GM12878 (cell line): Measurements from ENCODE around the gene VEGFB. TPM values are rescaled to one million over a fixed set of nuclear protein-coding genes. Genes with fewer than 3 reads are reported as not detected.

Experiments
- ATAC-seq: fragments of 200-7000 bp; cut with Tn5 transposase; 3 replicates; pipeline ENCODE4 v1.9.1; 2020; ENCODE audit warnings: mild to moderate bottlenecking, moderate library complexity
- BruUV-seq: library from RNA; stranded (reverse); fragments of 400-500 nt; replicated peaks from 2 replicates; lab custom pipeline; 2021; lab: Mats Ljungman, UMichigan
- CTCF ChIA-PET: fragments of 300-600 bp; sonication (Branson Sonifier 250); formaldehyde crosslinking; extraction: SDS; loops from one replicate; lab custom pipeline; 2021; ENCODE audit warnings: inconsistent platforms; lab: Yijun Ruan, JAX
- POLR2A ChIA-PET: fragments of 350-600 bp; formaldehyde crosslinking; extraction: SDS; loops from one replicate; lab custom pipeline; 2021; ENCODE audit warnings: inconsistent platforms; lab: Charles Lee
- RAD21 ChIA-PET: fragments of 300-600 bp; sonication (Branson Sonifier 250); formaldehyde crosslinking; loops from one replicate; lab custom pipeline; 2023; ENCODE audit warnings: antibody characterized with exemption; ENCODE audit not compliant: unreplicated experiment; lab: Charles Lee
- SMC1A ChIA-PET: fragments of 300-600 bp; sonication (Branson Sonifier 250); formaldehyde crosslinking; loops from one replicate; lab custom pipeline; 2023; ENCODE audit not compliant: unreplicated experiment, uncharacterized antibody; lab: Charles Lee
- DNase-seq: peaks from one replicate; pipeline ENCODE4 v3.0.0-alpha.2; 2011; ENCODE audit warnings: low read depth, low spot score
- FAIRE-seq: peaks from 3 replicates; lab custom pipeline; 2011; peaks lifted over from hg19 to GRCh38; lab: Jason Lieb, UNC
- H2AFZ ChIP-seq: 2 replicates; pipeline ENCODE4 v1.6.0; 2011; ENCODE audit warnings: low read depth, low read length, control low read depth; ENCODE audit not compliant: control insufficient read depth
- H3K27ac ChIP-seq: 2 replicates; pipeline ENCODE4 v1.5.1; 2011; ENCODE audit warnings: control low read depth; ENCODE audit not compliant: control insufficient read depth, insufficient read depth
- H3K27me3 ChIP-seq, 2 experiments: replicated peaks in 1 of 2; 2 replicates each; pipeline versions ENCODE4 v1.6.0 to v1.6.1; 2011; ENCODE audit warnings: low read length in 1 of 2; ENCODE audit not compliant: control insufficient read depth in 2 of 2, insufficient read depth in 2 of 2
- H3K36me3 ChIP-seq, 2 experiments: 2 replicates each; pipeline ENCODE4 v1.5.1; 2011; ENCODE audit warnings: low read length in 1 of 2; ENCODE audit not compliant: control insufficient read depth in 2 of 2, insufficient read depth in 2 of 2
- H3K4me1 ChIP-seq: 2 replicates; pipeline ENCODE4 v1.6.1; 2011; ENCODE audit warnings: mild to moderate bottlenecking, low read length, moderate library complexity, mixed read lengths; ENCODE audit not compliant: control insufficient read depth, insufficient read depth
- H3K4me2 ChIP-seq: 2 replicates; pipeline ENCODE4 v1.6.0; 2011; ENCODE audit warnings: control low read depth; ENCODE audit not compliant: control insufficient read depth, insufficient read depth
- H3K4me3 ChIP-seq: fragments of 200-600 bp; sonication (generic); 2 replicates; pipeline ENCODE4 v1.5.1; 2016
- H3K79me2 ChIP-seq: 2 replicates; pipeline ENCODE4 v1.6.0; 2011; ENCODE audit warnings: low read length; ENCODE audit not compliant: control insufficient read depth, insufficient read depth
- H3K9ac ChIP-seq: 2 replicates; pipeline ENCODE4 v1.8.0; 2011; ENCODE audit warnings: low read length, control low read depth, mixed read lengths; ENCODE audit not compliant: control insufficient read depth, insufficient read depth
- H3K9me3 ChIP-seq: replicated peaks from 3 replicates; pipeline ENCODE4 v1.5.1; 2011; ENCODE audit warnings: mild to moderate bottlenecking, low read length; ENCODE audit not compliant: control insufficient read depth, insufficient read depth
- H4K20me1 ChIP-seq: 2 replicates; pipeline ENCODE4 v1.6.0; 2011; ENCODE audit not compliant: control insufficient read depth, insufficient read depth
- ASH2L ChIP-seq: fragments of 300-600, 200-600 bp; sonication (generic); IDR thresholded peaks from 2 replicates; pipeline ENCODE4 v1.6.1; 2017; ENCODE audit warnings: low read depth, mild to moderate bottlenecking, borderline replicate concordance
- CHD4 ChIP-seq: fragments of 200-600 bp; sonication (generic); IDR thresholded peaks from 2 replicates; pipeline ENCODE4 v1.6.1; 2016; ENCODE audit warnings: mild to moderate bottlenecking
- CTCF ChIP-seq, 3 experiments: IDR thresholded peaks in 2 of 3; conservative IDR thresholded peaks in 1 of 3; 2 replicates each; pipeline ENCODE4 v1.5.1; 2011; ENCODE audit warnings: low read depth in 3 of 3, low read length in 3 of 3, mild to moderate bottlenecking in 3 of 3, control low read depth in 2 of 3, moderate library complexity in 2 of 3, inconsistent platforms in 1 of 3, mixed read lengths in 1 of 3; ENCODE audit not compliant: control insufficient read depth in 2 of 3, insufficient read depth in 1 of 3; ENCODE audit errors: extremely low read depth in 1 of 3
- ESRRA ChIP-seq: IDR thresholded peaks from 2 replicates; pipeline ENCODE4 v1.6.1; 2012; ENCODE audit warnings: mild to moderate bottlenecking, low read length, improper control_type of control experiment
- HDAC6 ChIP-seq: fragments of 200-600 bp; sonication (generic); IDR thresholded peaks from one replicate; pipeline ENCODE4 v1.8.0; 2017; ENCODE audit warnings: antibody characterized with exemption; ENCODE audit not compliant: unreplicated experiment
- PRDM15 ChIP-seq: fragments of 450-650 bp; formaldehyde crosslinking; IDR thresholded peaks from 2 replicates; pipeline ENCODE4 v1.4.0; 2020; ENCODE audit warnings: mild to moderate bottlenecking, moderate library complexity
- SREBF1 ChIP-seq: IDR thresholded peaks from 2 replicates; pipeline ENCODE4 v1.6.1; 2012; ENCODE audit warnings: mild to moderate bottlenecking, low read length
- STAT1 ChIP-seq: fragments of 450-650 bp; conservative IDR thresholded peaks from 2 replicates; pipeline ENCODE4 v1.6.1; 2014; ENCODE audit warnings: antibody characterized with exemption, mild to moderate bottlenecking
- SUZ12 ChIP-seq: fragments of 200-600 bp; sonication (generic); IDR thresholded peaks from one replicate; pipeline ENCODE4 v1.6.1; 2018; ENCODE audit warnings: antibody characterized with exemption, mild to moderate bottlenecking; ENCODE audit not compliant: unreplicated experiment
- USF1 ChIP-seq: IDR thresholded peaks from 2 replicates; pipeline ENCODE4 v1.6.1; 2011; ENCODE audit warnings: borderline replicate concordance, low read depth, mild to moderate bottlenecking, moderate library complexity, mixed read lengths, low read length; ENCODE audit not compliant: insufficient read depth; ENCODE audit errors: extremely low read length
- ZBTB33 ChIP-seq: fragments of 450-650 bp; IDR thresholded peaks from 2 replicates; pipeline ENCODE4 v1.6.1; 2017; ENCODE audit warnings: mild to moderate bottlenecking
- WGBS: methylation state at CpG from one replicate; pipeline ENCODE4 v1.1.6; 2016; ENCODE audit warnings: low lambda C conversion rate; ENCODE audit not compliant: insufficient replicate concordance, insufficient coverage; ENCODE audit errors: missing lambda C conversion rate; 5-methylcytosine and 5-hydroxymethylcytosine counted together
- in situ Hi-C: fragments of 300-500 bp; cut with MboI; formaldehyde crosslinking; loops from 9 replicates; pipeline ENCODE4 v1.14.3; 2018; ENCODE audit warnings: mixed read lengths
- intact Hi-C: fragments of 100-400 bp; cut with micrococcal nuclease; formaldehyde crosslinking; loops from one replicate; pipeline ENCODE4 v1.14.2; 2022; ENCODE audit not compliant: unreplicated experiment
- polyA plus RNA-seq, 11 experiments: library from polyadenylated mRNA; depleted of rRNA in 4 of 11; unstranded in 6 of 11; stranded (reverse) in 5 of 11; fragments of >200 nt; fragmentation: Nextera tagmentation in 4 of 11; fragmentation: Illumina TruSeq in 1 of 11; extraction: Ambion mirVana in 4 of 11; extraction: Trizol in 1 of 11; gene quantifications; 1 replicate in 1 of 11; 2 replicates in 10 of 11; pipeline versions ENCODE4 v1.2.1 to v1.2.3, GENCODE V29; 2011 to 2016; ENCODE audit warnings: inconsistent platforms in 2 of 11, missing spikeins in 2 of 11, low read depth in 1 of 11
- total RNA-seq, 4 experiments: library from RNA; depleted of rRNA in 3 of 4; stranded (reverse); fragments of >200 nt in 3 of 4; fragmentation: Illumina TruSeq in 1 of 4; extraction: Trizol in 1 of 4; gene quantifications; 2 replicates each; pipeline versions ENCODE4 v1.2.1 to v1.2.3, GENCODE V29; 2013 to 2021

Gene VEGFB
- total and polyA plus RNA-seq, 10 of the 15 experiments (the other 5 are each of a cell fraction or from before 2014, with no cell fraction given) = 7.0 to 75.8 (median 20.3) TPM

GRCh38 chr11:64258946-64259532, 24.7 kb downstream of the VEGFB start:
- ATAC-seq = no peak
- ChIA-PET POLR2A (interaction anchor here (0.8 to 1.9 kb wide), 2 partner anchors 8 to 14 kb away, joined by 4 to 7 read pairs; no protein-coding TSS in a partner anchor), RAD21 (no interaction called here), CTCF (no interaction called here), SMC1A (interaction anchor here (0.5 to 1.2 kb wide), 2 partner anchors 36 to 54 kb away, joined by 3 to 4 read pairs; no protein-coding TSS in a partner anchor)
- H2AFZ ChIP-seq = no peak overlapping the region
- H4K20me1 ChIP-seq = no peaks in the 10 kb centered on the region
- no peak overlapping the region for H3K9ac ChIP-seq
- FAIRE-seq = no peak
- WGBS = 93% methylated on average over 27 of the region's 32 CpGs
- BruUV-seq = no TSS peak
- no peak for DNase-seq
- H3K4me1 ChIP-seq = peaks cover 11% of the 10 kb centered on the region
- 0 out of 2 replicates have a peak overlapping the region, but pooled peaks have one; percentile 17 for H3K27ac ChIP-seq
- no peaks in the 10 kb centered on the region for H3K27me3 ChIP-seq
- no peaks in the 10 kb centered on the region for H3K9me3 ChIP-seq
- H3K79me2 ChIP-seq = no peaks in the 10 kb centered on the region
- no peak overlapping the region for H3K4me3 ChIP-seq
- no peak for TF ChIP-seq ZBTB33
- TF ChIP-seq PRDM15 = no peak
- TF ChIP-seq SREBF1 = no peak
- TF ChIP-seq ASH2L = no peak
- no peak for TF ChIP-seq SUZ12
- no peak for TF ChIP-seq STAT1
- no peak for TF ChIP-seq CHD4
- no peak for TF ChIP-seq USF1
- no peak for TF ChIP-seq CTCF (IDR thresholded peaks at IDR 0.05 in 2 of 3, conservative IDR thresholded peaks at IDR 0.05 in 1 of 3; ENCODE audit: control insufficient read depth in 2 of 3, extremely low read depth in 1 of 3, insufficient read depth in 1 of 3, low read depth in 3 of 3, low read length in 3 of 3)
- TF ChIP-seq HDAC6 = no peak
- TF ChIP-seq ESRRA = no peak
- intact Hi-C loops (no loop called here), in situ Hi-C loops (no loop called here)
- H3K36me3 ChIP-seq = peaks cover 0 to 5% of the 10 kb centered on the region in 2 experiments; a peak in 2 of 4 replicates
- H3K4me2 ChIP-seq = no peak overlapping the region
